GM19452 (cell line): ENCODE data around the gene GABRA5.
"Not testable (repeated sequence)": the region's sequence is repeated elsewhere in the genome, so short reads cannot be mapped to it uniquely, and the experiment has no call there.

Experiments
- ATAC-seq: cut with Tn5 transposase; IDR thresholded peaks from one replicate; pipeline ENCODE4 v1.9.1; 2021; ENCODE audit not compliant: unreplicated experiment

The GABRA5 gene

GRCh38 chr15:26866298-26867199, at the start of gene GABRA5:
Gene GABRA5 (plus strand): TSS chr15:26867062. CDS start chr15:26869249, 2,187 bp downstream.
- ATAC-seq = no peak

DNA sequence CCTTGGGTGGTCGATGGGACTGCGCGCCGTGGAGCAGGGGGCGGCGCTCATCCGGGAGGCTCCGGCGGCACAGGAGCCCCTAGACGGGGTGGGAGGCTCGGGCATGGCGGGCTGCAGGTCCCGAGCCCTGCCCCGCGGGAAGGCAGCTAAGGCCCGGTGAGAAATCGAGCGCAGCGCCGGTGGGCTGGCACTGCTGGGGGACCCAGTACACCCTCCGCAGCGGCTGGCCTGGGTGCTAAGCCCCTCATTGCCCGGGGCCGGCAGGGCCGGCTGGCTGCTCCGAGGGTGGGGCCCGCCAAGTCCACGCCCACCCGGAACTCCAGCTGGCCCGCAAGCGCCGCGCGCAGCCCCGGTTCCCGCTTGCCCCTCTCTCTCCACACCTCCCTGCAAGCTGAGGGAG, 35.7 kb upstream of the GABRA5 start:
- ATAC-seq = not testable (repeated sequence)

- no peak for ATAC-seq
These were observed 34.9 kb upstream of the GABRA5 start for GRCh38 chr15:26831951-26832350.

DNA sequence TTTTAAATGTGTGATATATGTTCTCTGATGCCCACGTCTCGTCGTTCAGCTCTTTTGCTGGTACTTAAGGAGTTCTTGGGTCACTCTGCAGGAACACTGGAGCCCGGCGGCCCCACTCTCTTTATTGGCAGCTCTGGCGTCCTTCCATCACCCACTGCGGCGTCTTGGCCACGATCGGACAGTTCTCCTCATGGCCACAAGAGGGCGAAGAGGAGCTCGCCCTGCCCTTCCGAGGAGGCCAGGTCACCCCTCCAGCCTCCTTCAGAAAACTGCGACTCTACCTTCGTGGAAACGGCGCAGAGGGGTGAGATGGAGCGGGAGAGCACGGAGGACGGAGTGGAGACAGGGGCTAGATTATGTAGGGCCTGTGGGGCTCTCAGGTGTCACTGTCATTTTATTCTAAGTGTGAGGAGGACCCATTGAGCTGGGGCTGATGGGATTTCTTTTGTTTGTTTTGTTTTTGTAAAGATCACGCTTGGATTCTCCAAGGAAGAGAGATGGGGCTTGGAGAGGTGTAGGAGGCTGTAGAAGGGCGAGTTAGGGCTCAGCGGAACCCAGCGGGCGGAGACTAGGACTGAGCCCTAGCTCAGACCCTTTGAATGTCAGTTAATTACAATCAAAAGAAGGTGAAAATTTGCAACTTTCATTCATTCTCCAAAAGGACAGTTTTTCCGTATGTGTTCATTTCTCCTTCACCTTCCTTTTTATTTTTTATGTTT, 28.0 kb upstream of the GABRA5 start:
- ATAC-seq = no peak

DNA sequence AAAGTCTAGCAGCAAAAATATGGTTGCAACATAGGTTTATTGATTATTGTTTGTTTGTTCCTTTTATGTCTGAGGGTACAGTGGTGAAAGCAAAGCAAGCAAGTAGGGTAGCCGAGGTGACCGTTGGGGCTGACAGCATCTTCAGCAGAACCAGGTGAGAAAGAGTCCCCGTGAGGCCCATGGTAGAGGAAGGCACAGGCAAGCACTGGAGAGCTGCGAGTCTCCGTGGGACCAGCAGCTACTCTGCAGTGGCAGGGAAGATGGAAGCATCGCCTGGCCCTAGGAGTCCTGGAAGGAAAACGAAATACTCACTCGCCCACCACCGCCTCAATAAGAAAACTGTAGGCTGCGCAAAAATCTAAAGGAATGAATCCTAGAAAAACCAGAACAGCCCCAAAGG, 25.3 kb upstream of the GABRA5 start:
- ATAC-seq = no peak

DNA sequence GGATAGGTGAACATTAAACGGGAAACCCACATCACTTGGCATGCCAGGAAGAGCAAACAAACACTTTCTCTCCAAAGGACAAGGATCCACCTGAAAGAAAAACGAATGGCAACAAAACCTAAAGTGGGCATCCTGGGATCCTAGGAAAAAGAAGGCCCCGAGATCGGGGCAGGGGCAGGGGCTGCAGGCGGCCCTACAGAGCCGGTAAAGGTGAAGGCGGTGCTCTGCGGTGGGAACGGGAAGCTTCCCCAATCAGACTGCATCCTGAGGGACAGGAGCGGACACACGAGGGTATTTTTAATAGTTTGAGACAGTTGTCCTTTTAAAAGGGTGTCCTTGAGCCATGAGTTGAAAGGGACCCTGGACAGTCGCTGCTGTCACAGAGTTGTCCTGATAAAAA, 24.9 kb upstream of the GABRA5 start:
- ATAC-seq = no peak

DNA sequence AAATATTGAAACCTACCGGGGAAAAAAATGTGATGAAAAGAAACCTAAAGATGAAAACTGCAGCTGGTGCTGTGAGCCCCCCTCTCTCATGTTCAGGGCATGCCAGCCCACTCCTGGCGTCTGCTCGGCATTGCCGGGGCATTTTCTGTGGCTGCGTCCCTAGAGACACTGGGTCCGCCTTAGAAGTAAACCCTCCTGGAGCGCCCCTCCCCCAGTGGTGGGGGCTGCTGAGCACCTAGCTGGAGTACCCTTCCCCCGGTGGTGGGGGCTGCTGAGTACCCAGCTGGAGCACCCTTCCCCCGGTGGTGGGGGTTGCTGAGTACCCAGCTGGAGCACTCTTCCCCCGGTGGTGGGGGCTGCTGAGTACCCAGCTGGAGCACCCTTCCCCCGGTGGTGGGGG, 24.5 kb upstream of the GABRA5 start:
- no peak for ATAC-seq

DNA sequence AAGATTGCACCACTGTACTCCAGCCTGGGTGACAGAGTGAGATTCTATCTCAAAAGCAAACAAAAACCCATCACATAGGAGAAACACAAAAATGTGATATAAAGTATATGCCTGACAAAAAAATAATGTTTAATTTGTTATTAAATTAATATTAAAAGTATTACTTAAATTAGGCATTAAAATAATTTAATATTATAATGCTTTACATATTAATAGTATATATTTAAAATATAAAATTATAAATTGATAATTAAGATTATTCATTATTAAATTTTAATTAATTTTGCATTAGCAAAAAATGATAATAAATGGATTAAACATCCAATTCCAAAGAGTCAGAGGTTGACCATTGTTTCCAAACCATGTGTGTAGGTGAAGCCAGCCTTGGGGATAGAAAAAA, 22.0 kb upstream of the GABRA5 start:
- ATAC-seq = no peak

DNA sequence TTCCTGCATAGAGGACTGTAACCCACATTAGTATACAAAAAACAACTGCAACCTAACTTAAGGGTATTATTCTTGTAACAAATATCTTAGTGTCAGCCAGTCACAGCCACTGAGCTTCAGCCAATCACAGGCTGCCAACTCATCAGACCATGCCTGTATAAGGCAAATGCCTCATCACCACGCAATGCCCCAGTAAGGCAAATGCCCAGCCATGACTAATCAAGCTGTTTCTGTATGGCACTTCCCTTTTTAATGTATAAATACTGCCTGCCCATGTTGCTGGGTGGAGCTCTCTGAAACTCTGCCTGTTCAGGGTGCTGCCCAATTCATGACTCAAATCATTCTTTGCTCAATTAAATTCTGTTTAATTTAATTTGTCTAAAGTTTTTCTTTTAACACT, 18.4 kb upstream of the GABRA5 start:
- ATAC-seq = no peak

- no peak for ATAC-seq
These were observed 16.7 kb upstream of the GABRA5 start for GRCh38 chr15:26850161-26850560.

DNA sequence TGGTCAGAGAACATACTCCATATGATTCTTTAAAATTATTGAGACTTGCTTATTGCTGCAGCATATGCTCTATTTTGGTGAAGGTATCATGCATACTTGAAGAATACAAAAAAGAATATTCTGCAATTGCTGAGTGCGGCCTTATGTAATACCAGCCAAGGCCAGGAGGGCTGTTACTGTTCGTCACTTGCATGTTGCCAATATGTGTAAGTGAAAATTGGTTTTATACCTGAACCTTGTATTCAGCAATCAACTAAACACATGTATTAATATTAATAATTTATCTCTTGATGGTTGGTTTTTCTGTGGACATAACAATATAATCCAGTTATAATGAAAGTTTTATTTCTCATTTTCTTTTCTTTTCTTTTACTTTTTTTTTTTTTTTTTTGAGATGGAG, 13.9 kb upstream of the GABRA5 start:
- ATAC-seq = no peak

- ATAC-seq = no peak
These were observed 12.4 kb upstream of the GABRA5 start for GRCh38 chr15:26854435-26854834.

GRCh38 chr15:26864664-26865191, 2.1 kb upstream of the GABRA5 start:
- ATAC-seq = no peak

DNA sequence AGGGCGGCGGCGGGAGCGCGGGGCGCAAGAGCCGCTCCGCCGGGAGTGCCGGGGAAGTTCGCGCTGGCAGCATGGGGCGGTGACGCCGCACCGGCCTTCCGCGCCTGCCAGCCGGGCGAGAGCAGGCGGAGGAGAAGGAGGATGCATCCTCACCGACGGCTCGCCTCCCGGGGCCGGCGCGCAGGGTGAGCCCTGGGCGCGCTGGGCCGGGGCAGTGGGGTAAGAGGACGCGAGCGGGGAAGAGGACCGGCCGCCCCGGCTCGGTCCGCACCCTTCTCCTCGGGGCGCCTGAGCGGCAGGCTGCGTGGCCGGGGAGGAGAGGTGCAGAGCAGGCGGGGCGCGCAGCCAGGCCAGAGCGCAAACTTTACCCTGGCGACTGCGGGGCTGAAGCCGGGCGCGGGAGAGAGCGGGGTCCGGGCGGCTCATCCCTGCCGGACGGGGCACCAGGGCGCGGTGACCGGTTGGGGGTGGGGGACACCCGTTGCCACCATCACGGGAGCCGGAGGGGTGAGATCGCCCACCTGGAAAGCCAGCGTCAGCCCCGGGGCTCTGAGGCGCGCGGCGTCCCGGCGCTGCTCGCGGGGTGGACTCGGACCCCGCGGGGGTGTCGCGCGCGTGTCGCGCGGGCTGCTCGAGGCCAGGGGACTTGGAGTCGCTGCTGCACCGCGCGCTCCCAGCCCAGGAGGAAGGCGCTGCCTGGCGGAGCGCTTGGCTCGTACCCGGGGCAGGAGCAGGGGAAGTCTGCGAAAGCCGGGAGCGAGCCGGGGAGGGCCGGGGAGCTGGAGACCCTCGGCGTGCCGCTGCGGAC, 542 bp downstream of the GABRA5 start:
- ATAC-seq = no peak

- no peak for ATAC-seq
These were observed 1.3 kb downstream of the GABRA5 start for GRCh38 chr15:26868029-26868685.

GRCh38 chr15:26869628-26870027, 2.8 kb downstream of the GABRA5 start:
- no peak for ATAC-seq

DNA sequence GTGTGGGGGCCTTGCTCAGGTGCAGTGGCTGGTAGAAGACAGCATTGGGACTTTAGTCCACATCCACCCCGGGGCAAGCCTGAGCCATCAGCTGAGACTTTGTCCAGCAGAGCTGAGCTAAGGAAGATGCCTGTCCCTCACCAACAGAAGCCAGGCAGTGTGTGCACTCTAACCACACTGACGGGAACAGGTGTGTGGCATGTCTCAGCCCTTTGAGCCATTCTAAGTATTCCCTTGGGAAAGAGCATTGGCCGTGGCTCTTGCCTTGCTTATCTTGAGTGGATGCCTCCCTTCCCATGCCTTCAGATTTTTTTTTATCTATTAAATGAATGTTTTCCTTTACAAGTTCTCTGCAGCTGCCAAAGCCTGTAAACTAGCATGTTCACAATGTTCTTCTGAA, 3.5 kb downstream of the GABRA5 start:
- ATAC-seq = no peak

GRCh38 chr15:26872206-26872605, 5.3 kb downstream of the GABRA5 start:
- ATAC-seq = no peak

DNA sequence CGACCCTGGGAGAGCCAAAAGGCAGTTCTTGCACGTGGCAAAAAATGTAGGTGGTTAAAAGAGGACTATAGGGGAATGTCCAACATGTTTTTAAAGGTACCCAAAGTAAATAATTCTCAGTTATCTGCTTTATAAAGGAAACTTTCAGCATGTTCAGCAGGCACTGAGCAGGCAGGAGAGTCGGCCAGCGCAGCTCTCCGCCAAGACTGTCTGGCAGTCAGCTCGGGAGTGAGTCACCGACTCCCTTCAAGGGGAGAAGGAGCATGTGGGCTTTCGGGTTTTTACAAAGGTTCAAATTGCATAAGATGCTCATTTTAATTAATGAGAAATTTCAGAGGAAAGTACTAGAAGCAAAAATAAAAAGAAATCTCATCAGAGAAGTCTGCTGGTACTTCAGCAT, 7.0 kb downstream of the GABRA5 start:
- no peak for ATAC-seq

DNA sequence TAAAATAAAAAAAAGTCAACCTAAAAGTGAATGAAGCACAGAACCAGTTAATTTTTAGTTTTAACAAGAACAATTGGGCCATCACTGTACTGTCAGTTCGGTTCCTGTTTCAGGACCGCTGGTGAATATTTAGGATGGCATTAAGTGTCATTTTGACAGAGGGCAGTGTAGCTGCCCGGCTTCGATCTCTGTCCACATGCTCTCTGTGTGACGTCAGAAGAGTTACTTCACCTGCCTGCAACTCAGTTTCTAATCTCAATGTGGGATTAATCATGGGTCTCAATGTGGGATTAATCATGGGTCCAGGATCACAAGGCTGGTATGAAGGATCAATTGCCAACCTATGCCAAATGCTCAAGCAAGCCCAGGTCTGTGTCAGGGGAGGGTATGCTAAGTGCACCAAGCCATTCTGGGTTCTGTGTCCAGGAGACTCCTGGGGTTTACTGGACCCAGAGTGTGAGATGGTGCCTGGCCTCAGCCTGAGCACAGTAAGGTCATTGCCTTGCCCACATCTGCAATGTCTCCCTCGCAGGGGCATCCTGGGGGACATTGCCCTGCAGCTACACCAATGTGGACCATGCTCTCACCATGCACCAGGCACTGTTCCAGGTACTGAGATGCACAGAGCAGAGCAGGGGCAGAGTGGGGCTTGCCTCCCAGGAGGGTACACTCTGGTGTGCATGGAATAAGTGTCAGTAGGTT, 8.1 kb downstream of the GABRA5 start:
- no peak for ATAC-seq
